ENCODE results near the gene ZNF689. TPM values are rescaled to one million over a fixed set of nuclear protein-coding genes. Genes with fewer than 3 reads are reported as not detected.

ZNF689 gene
- total RNA-seq, 1 experiment from 2014 or later = 10.3 TPM

DNA sequence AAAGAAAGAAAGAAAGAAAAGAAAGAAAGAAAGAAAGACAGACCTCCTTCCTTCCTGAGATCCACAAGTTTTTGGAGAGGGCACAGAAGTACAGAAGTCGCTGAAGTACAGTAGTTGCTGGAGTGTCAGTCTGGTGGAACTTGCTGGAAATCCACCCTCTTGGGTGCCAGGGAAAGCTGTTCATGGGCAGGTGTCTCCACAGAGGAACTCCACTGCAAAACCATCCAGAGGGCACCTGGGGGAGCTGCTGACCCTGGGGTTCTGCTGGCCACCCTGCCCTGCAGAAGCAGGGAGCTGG, 37.0 kb upstream of the ZNF689 start:
- POLR2A ChIA-PET = no interaction called here

GRCh38 chr16:30645727-30646126, 35.5 kb upstream of the ZNF689 start:
- Histone ChIP-seq H4K20me1 (ENCODE audit: insufficient read depth) (no peaks in the 10 kb centered on the region), H3K4me3 (replicated peaks in 1 of 2; ENCODE audit: low read depth in 1 of 2, low read length in 2 of 2) (no peak overlapping the region), H3K4me2 (ENCODE audit: low read length) (no peak overlapping the region), H3K9ac (ENCODE audit: low read length) (no peak overlapping the region), H3K27me3 (ENCODE audit: insufficient read depth, low read length) (no peaks in the 10 kb centered on the region), H3K9me2 (ENCODE audit: insufficient read depth) (no peaks in the 10 kb centered on the region), H3K79me2 (ENCODE audit: insufficient read depth, low read length) (no peaks in the 10 kb centered on the region), H3K9me3 (ENCODE audit: control insufficient read depth in 1 of 2, insufficient read depth in 1 of 2, low read depth in 1 of 2, low read length in 2 of 2) (no peaks in the 10 kb centered on the region), H3K4me1 (ENCODE audit: control insufficient read depth in 1 of 2, insufficient read depth in 2 of 2, low read length in 2 of 2) (peaks cover 5 to 7% of the 10 kb centered on the region in 2 experiments; a peak in 3 of 4 replicates), H3K27ac (ENCODE audit: low read depth, low read length) (no peak overlapping the region), H2AFZ (ENCODE audit: low read depth, low read length, poor library complexity, severe bottlenecking) (no peak overlapping the region), H3K36me3 (ENCODE audit: control insufficient read depth in 1 of 2, insufficient read depth in 2 of 2, low read length in 2 of 2) (no peaks in the 10 kb centered on the region)
- ChIA-PET CTCF (interaction anchor here (1.6 kb wide), 1 partner anchor 554 kb away, joined by 4 read pairs; the partner anchor contains the start of gene TBX6), RAD21 (ENCODE audit: low non-redundant PET in 1 of 2, low total read pairs in 2 of 2, uncharacterized antibody in 2 of 2, unreplicated experiment in 2 of 2) (no interaction called here), POLR2A (no interaction called here)
- no TSS peak for BruUV-seq (replicated peaks)
- intact Hi-C loops (cut with micrococcal nuclease) = no loop called here
- ATAC-seq (no peak), DNase-seq (ENCODE audit: low read depth, low spot score) (no peak)
- TF ChIP-seq EZH2 (IDR thresholded peaks at IDR 0.05) = no peak
- TF ChIP-seq CTCF (IDR thresholded peaks at IDR 0.05 in 2 of 3, conservative IDR thresholded peaks at IDR 0.05 in 1 of 3; ENCODE audit: borderline replicate concordance in 1 of 3, insufficient read depth in 1 of 3, low read depth in 2 of 3, low read length in 2 of 3) = no peak
- no peak for TF ChIP-seq CEBPB (IDR thresholded peaks at IDR 0.05; ENCODE audit: low read depth)
- no peak for TF ChIP-seq ZBTB33 (IDR thresholded peaks at IDR 0.05; ENCODE audit: extremely low read depth, insufficient replicate concordance, low read length)
- no peak for TF ChIP-seq ATF3 (IDR thresholded peaks at IDR 0.05)
- TF ChIP-seq POLR2AphosphoS5 (IDR thresholded peaks at IDR 0.05; ENCODE audit: low read depth, low read length) = no peak
- no peak for TF ChIP-seq FOSL1 (IDR thresholded peaks at IDR 0.05; ENCODE audit: low read depth)
- TF ChIP-seq SRF (IDR thresholded peaks at IDR 0.05; ENCODE audit: low read depth) = no peak
- no peak for TF ChIP-seq CBX3 (IDR thresholded peaks at IDR 0.05; ENCODE audit: low read depth)
- TF ChIP-seq RAD21 (IDR thresholded peaks at IDR 0.05; ENCODE audit: low read depth) = no peak
- no peak for TF ChIP-seq MAX (IDR thresholded peaks at IDR 0.05)
- TF ChIP-seq EZH2phosphoT487 (IDR thresholded peaks at IDR 0.05; ENCODE audit: borderline replicate concordance) = no peak
- no peak for TF ChIP-seq SIN3A (IDR thresholded peaks at IDR 0.05; ENCODE audit: low read depth)
- TF ChIP-seq ZNF274 (IDR thresholded peaks at IDR 0.05; ENCODE audit: low read depth, low read length) = no peak

More for the DNA sequence above, 37.0 kb upstream of the ZNF689 start:
- no peak overlapping the region for H2AFZ ChIP-seq (ENCODE audit: low read depth, low read length, poor library complexity, severe bottlenecking)
- no peak overlapping the region for H3K9ac ChIP-seq (ENCODE audit: low read length)
- H3K79me2 ChIP-seq (ENCODE audit: insufficient read depth, low read length) = peaks cover 6% of the 10 kb centered on the region; the same call in 1 of the 2 replicates
- no peak overlapping the region for H3K27ac ChIP-seq (ENCODE audit: low read depth, low read length)
- no peaks in the 10 kb centered on the region for H3K9me2 ChIP-seq (ENCODE audit: insufficient read depth)
- ATAC-seq (no peak), DNase-seq (ENCODE audit: low read depth, low spot score) (no peak)
- no peak overlapping the region for H3K4me3 ChIP-seq (replicated peaks in 1 of 2; ENCODE audit: low read depth in 1 of 2, low read length in 2 of 2)
- no peaks in the 10 kb centered on the region for H3K9me3 ChIP-seq (ENCODE audit: control insufficient read depth in 1 of 2, insufficient read depth in 1 of 2, low read depth in 1 of 2, low read length in 2 of 2)
- H3K36me3 ChIP-seq (ENCODE audit: control insufficient read depth in 1 of 2, insufficient read depth in 2 of 2, low read length in 2 of 2) = no peaks in the 10 kb centered on the region
- H4K20me1 ChIP-seq (ENCODE audit: insufficient read depth) = no peaks in the 10 kb centered on the region
- TF ChIP-seq TCF7L2 (IDR thresholded peaks at IDR 0.05; ENCODE audit: borderline replicate concordance, extremely low read depth, insufficient read depth, insufficient read length) (no peak), SIN3A (IDR thresholded peaks at IDR 0.05; ENCODE audit: low read depth) (no peak), RAD21 (IDR thresholded peaks at IDR 0.05; ENCODE audit: low read depth) (no peak; the same call in 1 of the 2 replicates), POLR2A (IDR thresholded peaks at IDR 0.05; ENCODE audit: borderline replicate concordance, extremely low read depth, insufficient read depth, insufficient read length) (no peak)
- intact Hi-C loops (cut with micrococcal nuclease) = no loop called here
- ChIA-PET RAD21 (ENCODE audit: low non-redundant PET in 1 of 2, low total read pairs in 2 of 2, uncharacterized antibody in 2 of 2, unreplicated experiment in 2 of 2) (no interaction called here), CTCF (no interaction called here)
- peaks cover 5 to 12% of the 10 kb centered on the region in 2 experiments; a peak in 3 of 4 replicates for H3K4me1 ChIP-seq (ENCODE audit: control insufficient read depth in 1 of 2, insufficient read depth in 2 of 2, low read length in 2 of 2)
- no peaks in the 10 kb centered on the region for H3K27me3 ChIP-seq (ENCODE audit: insufficient read depth, low read length)
- no TSS peak for BruUV-seq (replicated peaks)
- H3K4me2 ChIP-seq (ENCODE audit: low read length) = no peak overlapping the region
